Activated T-helper 1 cell treated with Interleukin-2 at 50 U/mL for 16 hours (primary cell): ENCODE data around the gene XYLT2.
A peak's percentile ranks its signal among the peaks of the same experiment; 100 is the strongest.

Experiments
- DNase-seq: peaks from one replicate; pipeline ENCODE4 v3.0.0-alpha.2; 2020; ENCODE audit warnings: low read depth

Gene XYLT2

GRCh38 chr17:50348522-50349242, 2.8 kb downstream of the XYLT2 start:
- no peak for DNase-seq

- no peak for DNase-seq
Observed at GRCh38 chr17:50349243-50349600, 3.3 kb downstream of the XYLT2 start.

DNA sequence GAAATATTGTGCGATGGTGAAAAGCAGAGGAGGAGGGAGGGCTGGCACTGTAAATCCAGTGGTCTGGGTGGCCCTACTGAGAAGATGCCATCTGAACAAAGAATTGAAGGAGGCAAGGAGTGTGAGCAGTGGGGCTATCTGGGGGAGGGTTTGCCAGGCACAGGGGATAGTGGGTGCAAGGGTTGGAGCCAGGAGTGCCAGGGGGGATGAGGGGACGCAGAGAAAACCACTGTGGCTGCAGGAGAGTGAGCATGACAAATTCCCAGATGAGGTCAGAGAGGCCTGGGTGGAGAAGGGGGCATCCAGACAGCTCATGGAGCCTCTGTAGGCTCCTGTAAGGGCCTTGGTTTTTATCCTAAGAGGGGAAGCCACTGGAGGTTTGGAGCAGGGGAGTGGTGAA, 4.8 kb downstream of the XYLT2 start:
- no peak for DNase-seq

DNA sequence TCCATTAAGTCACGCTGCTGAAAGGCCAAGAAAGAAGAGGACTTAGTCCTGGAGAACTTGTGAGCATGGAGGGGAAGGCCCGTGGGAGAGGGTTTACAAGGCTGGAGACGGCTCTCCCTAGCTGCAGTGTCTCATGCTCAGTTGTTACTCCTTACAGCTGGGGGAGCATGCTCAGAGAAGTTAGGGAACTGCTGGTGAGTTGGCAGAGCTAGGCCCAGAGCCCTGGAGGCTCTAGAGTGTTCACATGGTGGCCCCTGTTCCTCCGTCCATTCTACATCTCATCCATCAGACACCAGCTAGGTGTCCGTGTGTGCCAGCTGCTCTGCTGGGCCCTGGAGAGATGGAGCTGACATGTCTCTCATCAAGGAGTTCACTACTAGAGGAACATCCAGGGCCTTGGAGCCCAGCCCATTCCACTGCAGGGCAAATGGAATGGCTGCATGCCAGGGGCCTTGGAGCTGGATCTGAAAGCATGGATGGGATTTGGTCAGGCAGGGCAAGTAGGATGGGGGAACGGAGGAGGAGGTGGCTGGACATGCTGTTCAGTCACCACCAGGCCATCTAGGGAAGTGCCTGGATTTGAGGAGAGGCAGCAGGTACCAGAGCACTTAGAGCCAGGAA, 6.3 kb downstream of the XYLT2 start:
- DNase-seq, result no peak

DNA sequence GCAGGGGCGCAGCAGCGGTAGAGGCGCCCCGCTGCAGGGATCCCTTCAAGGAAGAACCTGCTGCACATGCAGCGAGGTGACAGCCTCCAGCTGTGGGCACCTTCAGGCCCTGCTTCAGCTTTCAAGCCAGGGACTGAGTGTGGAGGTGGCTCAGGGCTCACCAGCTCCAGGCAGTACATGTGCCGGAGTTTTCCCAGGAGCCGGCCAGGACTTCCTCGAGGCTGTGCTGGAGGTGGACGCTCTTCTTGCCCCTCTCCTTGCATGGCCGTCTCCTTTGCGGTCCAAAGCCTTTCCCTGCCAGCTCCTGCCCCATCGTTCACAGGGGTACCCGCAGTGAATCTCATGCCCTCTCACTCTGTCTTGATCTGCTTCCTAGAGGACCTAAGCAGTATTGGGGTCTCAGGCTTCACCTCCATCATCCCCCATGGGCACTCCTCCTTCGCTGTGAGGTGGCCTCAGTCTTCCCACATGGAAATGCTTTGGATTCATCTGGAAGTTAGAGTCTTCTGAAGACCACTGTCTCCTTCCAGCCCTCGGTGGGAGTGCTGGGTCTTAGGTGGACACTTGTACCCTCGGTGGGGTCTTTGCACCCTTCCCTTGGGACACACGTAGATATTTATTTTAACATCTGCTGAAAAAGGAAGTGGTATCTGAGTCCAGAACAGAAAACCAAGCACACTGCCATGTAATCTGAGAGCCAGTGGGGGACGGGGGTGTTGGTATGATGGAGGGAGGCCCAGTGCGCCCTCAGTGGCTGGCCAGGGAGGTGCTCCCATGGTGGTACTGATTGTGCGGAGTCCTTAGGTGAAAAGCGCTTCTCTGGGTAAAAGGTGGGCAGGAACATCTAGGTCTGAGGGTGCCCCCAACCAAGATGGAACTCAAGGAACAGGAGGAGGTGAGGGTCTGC, 7.0 kb downstream of the XYLT2 start:
- no peak for DNase-seq

- no peak for DNase-seq
Observed at GRCh38 chr17:50353600-50354195, 7.8 kb downstream of the XYLT2 start.

DNA sequence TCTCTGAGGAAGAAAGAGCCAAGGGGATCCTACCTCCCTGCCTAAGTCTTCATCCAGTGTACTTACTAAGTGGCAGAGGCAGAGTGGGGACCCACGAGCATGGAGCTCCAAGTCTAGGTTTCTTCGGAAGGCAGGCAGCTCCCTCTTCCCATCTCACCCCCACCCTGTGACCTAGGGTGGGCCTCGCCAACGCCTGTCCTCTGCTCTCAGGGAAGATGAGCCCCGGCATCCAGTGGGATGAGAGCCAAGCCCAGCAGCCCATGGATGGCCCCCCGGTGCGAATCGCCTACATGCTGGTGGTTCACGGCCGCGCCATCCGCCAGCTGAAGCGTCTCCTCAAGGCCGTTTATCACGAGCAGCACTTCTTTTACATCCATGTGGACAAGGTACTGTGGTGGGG, 8.3 kb downstream of the XYLT2 start:
- DNase-seq, result no peak

- DNase-seq, result no peak
Observed at GRCh38 chr17:50354776-50355175, 8.8 kb downstream of the XYLT2 start.

DNA sequence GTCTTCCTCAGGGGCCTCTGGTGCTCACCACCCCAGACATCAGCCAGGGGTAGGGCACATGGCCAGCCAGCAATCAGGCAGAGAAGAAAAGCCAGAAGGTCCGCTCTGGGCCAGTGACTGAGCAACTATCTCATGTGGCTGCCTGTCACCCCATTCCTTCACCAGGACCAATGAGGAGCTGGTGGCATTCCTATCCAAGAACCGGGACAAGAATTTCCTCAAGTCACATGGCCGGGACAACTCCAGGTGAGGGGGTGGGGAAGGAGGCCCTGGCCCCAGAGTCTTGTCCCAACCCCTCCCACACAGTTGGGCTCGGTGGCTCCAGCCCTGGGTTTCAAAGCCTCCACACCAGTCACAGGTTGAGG, 9.4 kb downstream of the XYLT2 start:
- DNase-seq, result no peak

DNA sequence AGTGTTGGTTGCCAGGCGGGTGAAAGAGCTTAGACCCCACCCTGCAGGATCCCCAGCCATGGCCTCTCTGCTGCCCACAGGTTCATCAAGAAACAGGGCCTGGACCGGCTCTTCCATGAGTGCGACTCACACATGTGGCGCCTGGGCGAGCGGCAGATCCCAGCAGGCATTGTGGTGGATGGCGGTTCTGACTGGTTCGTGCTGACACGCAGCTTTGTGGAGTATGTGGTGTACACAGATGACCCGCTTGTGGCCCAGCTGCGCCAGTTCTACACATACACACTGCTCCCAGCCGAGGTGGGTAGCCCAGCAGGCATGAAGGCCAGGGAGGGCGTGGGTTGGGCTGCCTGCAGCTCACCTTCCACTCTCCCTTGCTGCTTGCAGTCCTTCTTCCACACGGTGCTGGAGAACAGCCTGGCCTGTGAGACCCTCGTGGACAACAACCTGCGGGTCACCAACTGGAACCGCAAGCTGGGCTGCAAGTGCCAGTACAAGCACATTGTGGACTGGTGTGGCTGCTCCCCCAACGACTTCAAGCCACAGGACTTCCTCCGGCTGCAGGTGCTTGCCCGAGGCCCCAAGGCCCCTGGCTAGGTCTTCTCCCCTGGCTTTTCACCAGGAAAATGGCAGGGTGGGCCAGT, 9.9 kb downstream of the XYLT2 start:
- DNase-seq, result no peak

DNA sequence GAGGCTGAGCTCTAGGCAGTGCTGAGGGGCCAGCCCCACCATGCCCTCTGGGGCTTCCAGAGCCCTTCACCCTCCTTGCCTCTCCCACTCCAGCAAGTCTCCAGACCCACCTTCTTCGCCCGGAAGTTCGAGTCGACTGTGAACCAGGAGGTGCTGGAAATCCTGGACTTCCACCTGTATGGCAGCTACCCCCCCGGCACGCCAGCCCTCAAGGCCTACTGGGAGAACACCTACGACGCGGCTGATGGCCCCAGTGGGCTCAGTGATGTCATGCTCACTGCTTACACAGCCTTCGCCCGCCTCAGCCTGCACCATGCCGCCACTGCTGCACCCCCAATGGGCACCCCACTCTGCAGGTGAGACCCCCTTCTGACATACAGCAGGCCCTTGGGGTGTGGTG, 10.5 kb downstream of the XYLT2 start:
- no peak for DNase-seq

DNA sequence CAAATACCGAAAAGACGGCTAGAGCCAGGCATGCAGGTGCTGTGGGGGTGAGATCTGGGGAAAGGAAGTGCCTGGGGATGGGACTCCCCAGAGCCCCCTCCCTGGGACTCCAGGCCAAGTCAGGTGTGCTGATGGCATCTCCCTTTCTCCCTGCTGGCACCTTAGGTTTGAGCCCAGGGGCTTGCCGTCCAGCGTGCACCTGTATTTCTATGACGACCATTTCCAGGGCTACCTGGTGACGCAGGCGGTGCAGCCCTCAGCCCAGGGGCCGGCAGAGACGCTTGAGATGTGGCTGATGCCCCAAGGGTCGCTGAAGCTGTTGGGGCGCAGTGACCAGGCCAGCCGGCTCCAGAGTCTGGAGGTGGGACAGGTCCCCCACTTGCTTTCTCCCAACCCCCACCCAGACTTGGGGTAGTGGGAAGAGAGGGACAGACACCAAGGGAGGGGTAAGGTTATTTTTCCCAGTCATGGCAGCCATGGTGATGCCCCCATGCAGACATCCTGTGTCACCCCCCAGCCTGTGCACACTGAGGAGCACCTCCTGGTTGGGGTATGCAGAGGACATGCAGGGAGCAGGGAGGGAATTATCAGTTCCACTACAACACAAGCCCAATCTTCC, 11.1 kb downstream of the XYLT2 start:
- no peak for DNase-seq

DNA sequence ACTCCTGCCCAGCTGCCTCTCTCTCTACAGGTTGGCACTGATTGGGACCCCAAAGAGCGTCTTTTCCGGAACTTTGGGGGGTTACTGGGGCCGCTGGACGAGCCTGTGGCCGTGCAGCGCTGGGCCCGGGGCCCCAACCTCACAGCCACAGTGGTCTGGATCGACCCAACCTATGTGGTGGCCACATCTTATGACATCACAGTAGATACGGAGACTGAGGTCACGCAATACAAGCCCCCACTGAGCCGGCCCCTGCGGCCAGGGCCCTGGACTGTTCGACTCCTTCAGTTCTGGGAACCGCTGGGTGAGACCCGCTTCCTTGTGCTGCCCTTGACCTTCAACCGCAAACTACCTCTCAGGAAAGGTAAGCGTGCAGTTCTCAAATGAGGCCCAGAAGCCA, 12.3 kb downstream of the XYLT2 start:
- DNase-seq, result no peak

DNA sequence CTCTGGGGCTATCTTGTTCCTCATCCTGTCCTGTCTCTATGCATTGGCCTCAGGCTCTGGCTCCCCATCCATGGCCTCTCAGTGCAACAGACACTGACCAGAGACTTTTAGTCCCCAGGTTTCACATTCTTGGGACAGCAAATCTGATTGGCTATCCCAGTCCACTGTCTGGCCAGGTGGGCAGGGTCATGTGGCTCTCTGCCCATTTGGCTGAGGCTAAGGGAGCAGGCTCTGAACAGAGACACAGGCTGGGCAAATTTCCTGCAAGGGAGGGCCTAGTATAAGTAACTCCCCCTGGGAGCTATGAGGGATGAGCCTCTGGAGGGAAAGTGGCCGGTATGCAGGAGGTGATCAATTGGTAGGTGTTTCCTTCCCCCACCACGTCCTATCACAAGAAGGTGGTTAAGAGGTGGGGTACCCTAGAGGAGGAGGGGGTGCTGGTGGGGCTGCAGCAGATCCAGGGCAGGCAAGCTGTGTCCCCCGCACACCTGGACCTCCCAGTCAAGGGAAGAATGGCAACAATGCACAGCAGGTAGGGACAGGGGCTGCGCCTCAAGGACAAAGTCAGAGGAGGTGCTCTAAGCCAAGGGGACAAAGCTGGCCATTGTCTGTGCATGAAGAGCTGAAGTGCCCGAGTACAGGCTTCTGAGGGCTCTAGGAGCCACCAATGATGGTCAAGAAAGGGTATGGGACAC, 13.2 kb downstream of the XYLT2 start:
- DNase-seq, result no peak

DNA sequence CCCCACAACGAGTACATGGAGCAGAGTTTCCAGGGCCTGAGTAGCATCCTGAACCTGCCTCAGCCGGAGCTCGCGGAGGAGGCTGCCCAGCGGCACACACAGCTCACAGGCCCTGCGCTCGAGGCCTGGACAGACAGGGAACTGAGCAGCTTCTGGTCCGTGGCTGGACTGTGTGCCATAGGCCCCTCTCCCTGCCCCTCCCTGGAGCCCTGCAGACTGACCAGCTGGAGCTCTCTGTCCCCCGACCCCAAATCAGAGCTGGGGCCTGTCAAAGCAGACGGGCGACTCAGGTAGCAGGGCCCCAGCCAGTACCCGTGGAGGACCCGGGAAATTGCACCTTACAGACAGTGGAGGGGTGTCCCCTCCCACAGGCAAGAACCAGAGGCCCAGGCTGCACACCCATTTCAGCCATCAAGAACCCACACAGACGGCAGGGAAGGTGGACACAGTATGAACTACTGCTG, 14.1 kb downstream of the XYLT2 start:
- no peak for DNase-seq

DNA sequence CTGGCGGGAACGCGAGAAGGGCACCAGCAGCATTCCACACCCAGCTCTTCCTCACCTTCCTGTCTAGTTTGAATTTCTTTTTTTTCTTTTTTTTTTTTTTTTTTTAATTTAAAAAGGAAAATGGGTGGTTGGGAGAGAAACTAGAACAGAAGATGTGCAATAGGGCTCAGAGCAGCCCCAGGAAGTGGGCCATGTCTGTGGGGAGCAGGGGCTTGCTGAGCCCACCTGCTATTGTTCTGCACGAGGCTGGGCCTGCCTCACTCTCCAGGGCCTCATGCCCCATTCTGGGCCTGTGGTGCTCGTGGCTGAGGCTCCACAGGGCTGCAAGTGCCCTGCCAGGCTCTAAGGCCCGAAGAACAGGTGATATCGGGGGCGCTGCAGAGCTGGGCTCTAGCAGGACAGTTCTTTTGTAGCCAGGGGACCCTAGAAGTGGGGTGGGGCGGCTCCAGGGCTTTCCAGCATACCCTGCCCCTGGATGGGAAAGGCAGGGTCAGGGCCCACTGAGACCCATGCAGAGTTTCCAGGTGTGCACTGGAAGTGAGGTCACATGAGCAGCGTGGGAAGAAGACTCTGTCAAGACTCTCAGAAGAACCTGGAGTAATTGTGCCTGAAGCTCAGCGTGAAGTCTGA, 14.7 kb downstream of the XYLT2 start:
- no peak for DNase-seq

DNA sequence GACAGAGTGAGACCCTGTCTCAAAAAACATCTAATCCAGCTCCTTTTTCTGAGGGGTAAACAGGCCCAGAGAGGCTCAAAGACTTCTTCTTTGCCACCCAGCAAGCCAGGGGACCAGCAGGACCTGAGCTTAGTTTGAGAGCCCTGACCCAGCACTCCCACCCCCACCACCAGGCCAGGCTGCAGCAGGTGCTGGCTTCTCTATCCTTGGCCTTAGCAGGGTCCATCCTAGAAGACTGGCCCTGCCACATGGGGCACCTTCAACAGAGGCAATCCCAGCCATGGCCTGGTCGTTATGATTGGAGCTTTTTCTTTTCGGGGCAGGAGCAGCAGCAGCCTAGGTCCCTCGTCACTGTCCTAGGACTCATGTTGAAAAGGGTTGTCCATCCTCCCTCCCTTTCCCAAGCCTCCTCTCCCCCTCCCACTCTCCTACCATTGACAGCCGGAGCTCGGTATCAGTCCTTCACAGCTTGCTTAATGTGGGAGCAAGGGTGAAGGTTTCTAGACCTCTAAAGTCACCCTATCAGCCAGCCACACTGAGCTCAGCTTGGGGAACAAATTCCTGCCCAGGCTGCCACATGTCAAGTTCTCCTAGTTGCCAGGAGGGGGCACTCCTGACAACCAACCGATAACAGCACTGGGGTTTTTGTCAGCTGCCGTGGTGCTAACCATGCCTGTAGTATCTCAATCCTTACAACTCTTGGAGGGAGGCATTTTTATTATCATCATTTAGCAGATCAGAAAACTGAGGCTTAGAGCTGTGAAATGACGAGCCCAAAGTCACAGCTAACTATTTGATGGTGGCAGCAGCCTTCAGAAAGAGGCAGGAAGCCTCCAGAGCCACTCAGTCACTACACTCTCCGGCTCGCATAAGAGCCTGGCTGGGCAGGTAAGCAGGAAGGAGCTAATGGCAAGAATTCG, 15.9 kb downstream of the XYLT2 start:
- DNase-seq, result peak; percentile 33

- DNase-seq, result no peak
Observed at GRCh38 chr17:50362661-50363060, 16.7 kb downstream of the XYLT2 start.
